H1 (cell line): ENCODE data around the gene HDAC11.
A peak's percentile ranks its signal among the peaks of the same experiment; 100 is the strongest.

Experiments used
- EP300 ChIP-seq, 2 experiments: IDR thresholded peaks; 1 replicate in 1 of 2; 2 replicates in 1 of 2; pipeline ENCODE4 v1.6.1; 2011 to 2012; ENCODE audit warnings: low read depth in 2 of 2, low read length in 2 of 2, mild to moderate bottlenecking in 2 of 2, borderline replicate concordance in 1 of 2, inconsistent platforms in 1 of 2, moderate library complexity in 1 of 2
- EZH2 ChIP-seq: fragments of 200-600 bp; sonication (generic); IDR thresholded peaks from 2 replicates; pipeline ENCODE4 v1.7.1; 2012; ENCODE audit warnings: low read depth, mild to moderate bottlenecking, moderate library complexity, low read length, inconsistent platforms; ENCODE audit not compliant: severe bottlenecking
- POLR2A ChIP-seq, 2 experiments: IDR thresholded peaks; 1 replicate in 1 of 2; 2 replicates in 1 of 2; pipeline ENCODE4 v1.6.1; 2011; ENCODE audit warnings: low read depth in 2 of 2, low read length in 2 of 2, mild to moderate bottlenecking in 2 of 2; ENCODE audit errors: control extremely low read depth in 1 of 2
- TAF1 ChIP-seq: IDR thresholded peaks from 2 replicates; pipeline ENCODE4 v1.6.1; 2011; ENCODE audit warnings: mild to moderate bottlenecking, low read depth, low read length
- TF ChIP-seq, protein P1 (sequence below), 3 experiments: IDR thresholded peaks; 1 replicate in 2 of 3; 2 replicates in 1 of 3; pipeline versions ENCODE4 v1.5.1 to v1.6.1; 2011; ENCODE audit warnings: low read length in 3 of 3, mild to moderate bottlenecking in 3 of 3, inconsistent platforms in 2 of 3, low read depth in 1 of 3, moderate library complexity in 1 of 3; ENCODE audit not compliant: insufficient read depth in 1 of 3; ENCODE audit errors: control extremely low read depth in 1 of 3

DNA sequence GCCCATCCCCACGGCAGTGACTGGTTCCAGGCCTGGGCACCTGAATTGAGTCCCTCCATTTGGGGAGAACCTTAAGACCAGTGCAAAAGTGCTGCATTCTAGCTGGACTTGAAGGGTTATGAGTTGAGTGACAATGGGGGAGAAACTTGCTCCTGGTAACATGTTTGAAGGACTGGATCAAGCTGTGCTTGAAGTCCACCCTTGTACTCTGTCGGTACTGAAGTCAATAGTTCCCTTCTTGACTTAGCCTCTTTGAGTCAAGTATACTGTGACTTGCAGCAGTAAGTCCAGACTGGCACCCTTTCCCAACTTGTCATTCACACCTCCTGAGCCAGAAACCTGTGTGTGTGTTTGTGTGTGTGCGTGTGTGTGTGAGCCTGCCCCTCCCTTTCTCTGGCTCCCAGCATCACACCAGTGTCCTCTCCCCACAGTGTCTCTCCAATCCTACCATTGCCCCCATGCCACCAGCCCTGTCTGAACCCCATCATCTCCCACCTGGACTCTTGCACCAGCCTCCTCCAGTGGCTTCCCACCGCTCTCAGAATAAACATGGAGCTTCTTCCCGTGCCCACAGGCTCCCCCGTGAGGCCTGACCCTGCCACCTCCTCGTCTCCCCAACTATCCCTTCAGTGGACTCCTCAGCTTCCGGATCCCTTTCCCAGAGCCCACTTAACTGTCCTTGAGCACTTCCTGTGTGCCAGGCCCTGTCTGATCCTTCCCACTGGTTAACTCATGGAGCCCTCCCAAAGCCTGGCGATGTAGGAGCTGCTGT, 58.6 kb downstream of the HDAC11 start:
- TF ChIP-seq, protein P1, sequence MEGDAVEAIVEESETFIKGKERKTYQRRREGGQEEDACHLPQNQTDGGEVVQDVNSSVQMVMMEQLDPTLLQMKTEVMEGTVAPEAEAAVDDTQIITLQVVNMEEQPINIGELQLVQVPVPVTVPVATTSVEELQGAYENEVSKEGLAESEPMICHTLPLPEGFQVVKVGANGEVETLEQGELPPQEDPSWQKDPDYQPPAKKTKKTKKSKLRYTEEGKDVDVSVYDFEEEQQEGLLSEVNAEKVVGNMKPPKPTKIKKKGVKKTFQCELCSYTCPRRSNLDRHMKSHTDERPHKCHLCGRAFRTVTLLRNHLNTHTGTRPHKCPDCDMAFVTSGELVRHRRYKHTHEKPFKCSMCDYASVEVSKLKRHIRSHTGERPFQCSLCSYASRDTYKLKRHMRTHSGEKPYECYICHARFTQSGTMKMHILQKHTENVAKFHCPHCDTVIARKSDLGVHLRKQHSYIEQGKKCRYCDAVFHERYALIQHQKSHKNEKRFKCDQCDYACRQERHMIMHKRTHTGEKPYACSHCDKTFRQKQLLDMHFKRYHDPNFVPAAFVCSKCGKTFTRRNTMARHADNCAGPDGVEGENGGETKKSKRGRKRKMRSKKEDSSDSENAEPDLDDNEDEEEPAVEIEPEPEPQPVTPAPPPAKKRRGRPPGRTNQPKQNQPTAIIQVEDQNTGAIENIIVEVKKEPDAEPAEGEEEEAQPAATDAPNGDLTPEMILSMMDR (IDR thresholded peaks at IDR 0.05; ENCODE audit: control extremely low read depth in 1 of 3, insufficient read depth in 1 of 3, low read depth in 1 of 3, low read length in 3 of 3): peak; percentile 29 to 32 (median 31); a peak in 3 of 4 replicates
- TF ChIP-seq POLR2A (IDR thresholded peaks at IDR 0.05; ENCODE audit: control extremely low read depth in 1 of 2, low read depth in 2 of 2, low read length in 2 of 2): no peak
- no peak for TF ChIP-seq TAF1
- TF ChIP-seq EZH2: no peak
- no peak for TF ChIP-seq EP300 (IDR thresholded peaks at IDR 0.05; ENCODE audit: borderline replicate concordance in 1 of 2, low read depth in 2 of 2, low read length in 2 of 2)
